Caco-2 (cell line): Measurements from ENCODE around the gene PARS2. TPM values are rescaled to one million over a fixed set of nuclear protein-coding genes. Genes with fewer than 3 reads are reported as not detected.

Experiments used
- BruUV-seq: library from RNA; stranded (reverse); fragments of 400-500 nt; replicated peaks from 2 replicates; lab custom pipeline; 2021; lab: Mats Ljungman, UMichigan
- CTCF ChIA-PET: fragments of 300-600 bp; sonication (Branson Sonifier 250); formaldehyde crosslinking; loops from one replicate; lab custom pipeline; 2022; ENCODE audit warnings: antibody characterized with exemption; lab: Charles Lee
- POLR2A ChIA-PET: fragments of 300-600 bp; sonication (Branson Sonifier 250); formaldehyde crosslinking; loops from one replicate; lab custom pipeline; 2022; ENCODE audit warnings: antibody characterized with exemption; lab: Charles Lee
- DNase-seq, 2 experiments: peaks; one replicate each; pipeline versions ENCODE4 v3.0.0 to v3.0.0-alpha.2; 2020 to 2022
- H3K27me3 ChIP-seq: replicated peaks from 2 replicates; pipeline ENCODE4 v1.6.0; 2011; ENCODE audit warnings: low read length; ENCODE audit not compliant: control insufficient read depth, insufficient read depth
- H3K36me3 ChIP-seq: 2 replicates; pipeline ENCODE4 v1.5.1; 2011; ENCODE audit warnings: low read length; ENCODE audit not compliant: control insufficient read depth, insufficient read depth
- H3K4me1 ChIP-seq: fragments of 250-450 bp; sonication (Bioruptor Pico); 2 replicates; pipeline ENCODE4 v1.5.1; 2020; ENCODE audit warnings: mild to moderate bottlenecking
- H3K4me3 ChIP-seq: 2 replicates; pipeline ENCODE4 v1.5.1; 2011; ENCODE audit warnings: low read depth, mild to moderate bottlenecking, control low read depth, low read length
- H3K9me3 ChIP-seq: fragments of 250-450 bp; sonication (Bioruptor Pico); 2 replicates; pipeline ENCODE4 v1.5.1; 2020; ENCODE audit warnings: mild to moderate bottlenecking, moderate library complexity
- H3K27ac Mint-ChIP-seq: one replicate; pipeline ENCODE4 v1.8.0; 2022; ENCODE audit warnings: mixed read lengths; ENCODE audit not compliant: unreplicated experiment
- H3K27me3 Mint-ChIP-seq: one replicate; pipeline ENCODE4 v1.8.0; 2022; ENCODE audit warnings: mixed read lengths; ENCODE audit not compliant: insufficient read depth, unreplicated experiment
- H3K36me3 Mint-ChIP-seq: one replicate; pipeline ENCODE4 v1.8.0; 2022; ENCODE audit warnings: mild to moderate bottlenecking, mixed read lengths; ENCODE audit not compliant: insufficient read depth, unreplicated experiment
- H3K4me1 Mint-ChIP-seq: one replicate; pipeline ENCODE4 v1.8.0; 2022; ENCODE audit warnings: low read depth, mixed read lengths; ENCODE audit not compliant: unreplicated experiment
- H3K4me3 Mint-ChIP-seq: one replicate; pipeline ENCODE4 v1.8.0; 2022; ENCODE audit warnings: mild to moderate bottlenecking, moderate library complexity, mixed read lengths; ENCODE audit not compliant: unreplicated experiment
- H3K9me3 Mint-ChIP-seq: one replicate; pipeline ENCODE4 v1.8.0; 2022; ENCODE audit warnings: mixed read lengths; ENCODE audit not compliant: unreplicated experiment
- CTCF ChIP-seq, 2 experiments: fragments of 200-600 bp in 1 of 2; IDR thresholded peaks; 1 replicate in 1 of 2; 2 replicates in 1 of 2; pipeline versions ENCODE4 v1.5.1 to v1.8.0; 2011 to 2022; ENCODE audit warnings: antibody characterized with exemption in 1 of 2, control low read depth in 1 of 2, inconsistent platforms in 1 of 2, low read depth in 1 of 2, low read length in 1 of 2, mild to moderate bottlenecking in 1 of 2, moderate library complexity in 1 of 2; ENCODE audit not compliant: insufficient read depth in 1 of 2, severe bottlenecking in 1 of 2, unreplicated experiment in 1 of 2
- intact Hi-C: fragments of 100-400 bp; cut with micrococcal nuclease; formaldehyde crosslinking; loops from one replicate; pipeline ENCODE4 v1.10.0; 2022; ENCODE audit not compliant: unreplicated experiment
- total RNA-seq: library from RNA; stranded (reverse); gene quantifications from 2 replicates; pipeline ENCODE4 v1.2.3, GENCODE V29; 2022

Gene PARS2
- total RNA-seq, 1 experiment from 2014 or later = 5.8 TPM

- peak within 1 kb of the TSS; percentile 88 for H3K4me3 Mint-ChIP-seq
- peak within 1 kb of the TSS; percentile 37 for H3K27ac Mint-ChIP-seq
- no peaks in the 10 kb centered on the region for H3K9me3 Mint-ChIP-seq
- H3K4me1 ChIP-seq = peaks cover 9% of the 10 kb centered on the region; the same call in 1 of the 2 replicates
- peaks cover 31% of the 10 kb centered on the region for H3K4me1 Mint-ChIP-seq
- H3K36me3 Mint-ChIP-seq = peaks cover 11% of the 10 kb centered on the region
- no peaks in the 10 kb centered on the region for H3K27me3 ChIP-seq
- BruUV-seq = no TSS peak
- H3K36me3 ChIP-seq = no peaks in the 10 kb centered on the region
- peak within 1 kb of the TSS; percentile 66 for H3K4me3 ChIP-seq
- no peaks in the 10 kb centered on the region for H3K27me3 Mint-ChIP-seq
- ChIA-PET POLR2A (interaction anchor here (0.6 to 0.7 kb wide), 3 partner anchors 34 to 312 kb away, joined by 3 to 8 read pairs (median 3); partner anchors contain the start of gene TTC4), CTCF (interaction anchor here (0.5 to 1.7 kb wide), 24 partner anchors 8 to 855 kb away, joined by 3 to 18 read pairs (median 4); partner anchors contain the start of genes IFT25, LRRC42, PARS2 and TTC4)
- peak; percentile 29 to 61 for TF ChIP-seq CTCF (IDR thresholded peaks at IDR 0.05; ENCODE audit: insufficient read depth in 1 of 2, low read depth in 1 of 2, low read length in 1 of 2, severe bottlenecking in 1 of 2, unreplicated experiment in 1 of 2)
- intact Hi-C loops = loop anchor here (2.0 kb wide), 2 partner anchors 36 to 128 kb away; partner anchors contain the start of gene PARS2
- DNase-seq = peak; percentile 79 to 85
- H3K9me3 ChIP-seq = no peaks in the 10 kb centered on the region
Observed at GRCh38 chr1:54800899-54801759, 36.8 kb upstream of the PARS2 start, which contains the start of gene TTC22. TTC22 (minus strand) TSS chr1:54801323; CDS start chr1:54801163, 160 bp downstream.

- H3K4me1 ChIP-seq = peaks cover 12% of the 10 kb centered on the region
Observed at GRCh38 chr1:54800041-54800898, 35.9 kb upstream of the PARS2 start.

More at GRCh38 chr1:54800041-54800898, 35.9 kb upstream of the PARS2 start:
- Mint-ChIP-seq H3K4me1 (peaks cover 36% of the 10 kb centered on the region), H3K9me3 (no peaks in the 10 kb centered on the region), H3K36me3 (peaks cover 14% of the 10 kb centered on the region), H3K27me3 (no peaks in the 10 kb centered on the region), H3K27ac (peak overlapping the region; percentile 37), H3K4me3 (peak overlapping the region; percentile 88)
- ChIA-PET CTCF (interaction anchor here (0.6 to 1.7 kb wide), 18 partner anchors 7 to 601 kb away, joined by 3 to 18 read pairs (median 5); partner anchors contain the start of genes PARS2 and TTC4), POLR2A (interaction anchor here (0.6 to 0.7 kb wide), 3 partner anchors 33 to 311 kb away, joined by 3 to 8 read pairs (median 3); partner anchors contain the start of gene TTC4)
- Histone ChIP-seq H3K27me3 (no peaks in the 10 kb centered on the region), H3K4me3 (peak overlapping the region; percentile 66), H3K9me3 (no peaks in the 10 kb centered on the region), H3K36me3 (no peaks in the 10 kb centered on the region)
- intact Hi-C loops = loop anchor here (2.0 kb wide), 2 partner anchors 35 to 127 kb away; partner anchors contain the start of gene PARS2
- TF ChIP-seq CTCF (IDR thresholded peaks at IDR 0.05; ENCODE audit: insufficient read depth in 1 of 2, low read depth in 1 of 2, low read length in 1 of 2, severe bottlenecking in 1 of 2, unreplicated experiment in 1 of 2) = no peak
- TSS peak; percentile 25 for BruUV-seq
- DNase-seq = peak in 1 of 2 experiments; percentile 8
